HG02852 (cell line): Measurements from ENCODE around the gene DHRS1.
"Not testable (repeated sequence)": the region's sequence is repeated elsewhere in the genome, so short reads cannot be mapped to it uniquely, and the experiment has no call there.

Experiments used
- ATAC-seq: cut with Tn5 transposase; IDR thresholded peaks from one replicate; pipeline ENCODE4 v1.9.1; 2021; ENCODE audit warnings: mild to moderate bottlenecking, moderate library complexity; ENCODE audit not compliant: unreplicated experiment

The DHRS1 gene

DNA sequence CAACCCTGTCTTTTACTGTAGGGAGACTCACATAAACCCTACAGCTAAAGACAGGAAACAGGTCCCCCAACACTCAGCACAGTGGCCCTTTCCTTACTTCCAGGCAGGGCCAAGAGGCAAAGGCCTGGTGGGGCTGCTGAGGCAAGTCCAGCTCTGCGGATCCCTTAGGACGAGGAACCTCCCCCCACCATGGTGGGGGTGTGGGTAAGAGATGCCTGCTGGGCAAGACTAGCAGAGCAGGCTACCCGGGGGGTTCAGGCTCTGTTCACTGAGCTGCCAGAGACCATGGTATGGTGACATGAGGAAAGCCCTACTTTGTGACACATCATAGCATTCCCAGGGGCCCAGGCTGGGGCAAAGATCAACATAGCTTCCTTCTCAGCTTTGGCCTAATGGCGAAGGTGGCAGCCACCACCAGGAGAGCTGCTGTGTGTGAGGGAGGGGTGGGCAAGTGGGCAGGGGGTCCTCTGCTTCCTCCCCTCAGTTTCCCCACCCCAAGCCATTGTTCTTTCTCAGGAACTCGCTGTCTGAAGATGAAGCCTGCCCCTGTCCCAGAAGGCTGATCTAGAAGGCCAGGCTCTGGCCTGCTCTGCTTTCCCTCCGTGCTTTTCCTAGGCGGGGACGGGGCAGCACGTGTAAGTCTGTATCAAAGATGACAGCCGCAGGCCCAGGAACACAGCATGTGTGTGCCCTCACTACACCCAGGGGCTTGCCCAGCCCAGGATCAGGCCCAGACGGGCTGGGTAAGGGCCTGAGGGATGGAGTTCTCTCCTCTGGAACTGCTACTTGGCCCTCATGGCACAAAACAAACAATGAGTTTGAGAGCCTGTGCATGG, 47.1 kb downstream of the DHRS1 start:
- no peak for ATAC-seq

DNA sequence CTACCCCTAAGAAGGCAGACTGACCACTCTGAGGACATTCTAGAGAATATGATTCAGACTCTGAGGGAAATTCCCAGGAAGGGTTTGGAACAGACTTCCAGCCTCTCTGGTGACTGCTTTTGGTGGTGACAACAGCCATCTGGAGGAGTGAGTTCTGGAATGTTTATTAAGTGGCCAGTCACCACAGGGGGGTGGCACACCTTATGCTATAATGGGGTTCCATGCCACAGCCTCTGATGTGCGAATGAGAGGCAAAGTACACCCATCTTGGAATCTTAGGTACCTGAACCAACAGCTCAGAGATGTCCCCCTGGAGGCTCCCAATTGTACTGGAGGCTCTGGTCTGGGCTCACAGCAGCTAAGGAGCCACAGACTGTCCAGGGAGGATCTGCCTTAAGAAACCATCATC, 47.7 kb downstream of the DHRS1 start:
- no peak for ATAC-seq

DNA sequence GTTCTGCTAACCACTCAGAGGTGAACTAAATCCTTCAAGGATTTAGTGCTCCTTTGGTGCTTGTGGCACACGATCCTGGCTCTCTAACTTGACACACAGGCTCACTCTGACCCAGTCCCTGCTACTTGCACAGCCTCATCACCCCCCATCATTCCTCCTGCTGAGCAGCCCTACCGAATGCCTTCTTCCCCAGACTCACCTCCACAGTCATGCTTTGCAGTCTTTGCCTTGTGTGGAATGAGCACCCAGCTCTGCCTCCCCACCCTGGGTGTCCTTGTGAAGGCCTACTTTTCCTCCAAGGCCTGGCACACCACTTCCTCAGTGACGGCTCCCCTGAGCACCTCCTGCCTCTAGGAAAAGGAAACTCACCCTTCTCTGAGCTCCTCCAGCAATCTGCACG, 49.2 kb downstream of the DHRS1 start:
- no peak for ATAC-seq

DNA sequence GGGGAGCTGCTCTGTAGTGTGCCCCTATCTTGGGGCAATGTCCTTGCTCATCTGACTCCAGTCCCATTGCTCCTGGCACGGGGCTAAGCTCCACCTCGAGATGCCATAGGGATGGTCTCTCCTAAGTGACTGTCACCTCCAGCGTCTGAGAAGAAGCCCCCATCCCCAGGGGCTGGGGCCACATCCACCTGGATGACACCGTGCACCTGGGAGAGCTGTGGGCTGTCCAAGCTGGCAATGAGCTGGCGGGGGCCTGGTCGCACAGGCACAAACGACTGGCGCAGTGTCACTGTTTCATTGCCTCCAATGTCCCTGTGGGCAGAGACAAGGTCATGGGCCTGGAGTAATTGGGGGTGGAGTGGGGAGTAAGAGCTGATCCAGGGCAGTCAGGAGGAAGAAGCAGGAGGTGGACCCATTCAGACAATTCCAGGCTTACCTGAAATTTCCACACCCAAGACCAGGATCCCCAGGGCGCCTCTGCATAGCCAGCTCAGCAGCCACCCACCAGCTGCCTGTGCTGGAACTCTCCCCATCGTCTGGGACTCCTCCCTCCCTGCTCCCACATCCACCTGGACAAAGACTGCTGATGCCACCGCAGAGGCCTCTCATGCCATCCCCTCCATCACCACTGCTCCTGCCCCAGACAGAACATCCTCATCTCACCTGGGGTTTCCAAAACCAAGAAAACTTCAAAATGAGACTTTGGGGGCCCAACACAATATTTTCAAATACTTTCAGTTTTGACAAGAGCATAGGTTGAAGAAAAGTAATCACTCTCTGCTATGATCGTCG, 50.2 kb downstream of the DHRS1 start:
- no peak for ATAC-seq

DNA sequence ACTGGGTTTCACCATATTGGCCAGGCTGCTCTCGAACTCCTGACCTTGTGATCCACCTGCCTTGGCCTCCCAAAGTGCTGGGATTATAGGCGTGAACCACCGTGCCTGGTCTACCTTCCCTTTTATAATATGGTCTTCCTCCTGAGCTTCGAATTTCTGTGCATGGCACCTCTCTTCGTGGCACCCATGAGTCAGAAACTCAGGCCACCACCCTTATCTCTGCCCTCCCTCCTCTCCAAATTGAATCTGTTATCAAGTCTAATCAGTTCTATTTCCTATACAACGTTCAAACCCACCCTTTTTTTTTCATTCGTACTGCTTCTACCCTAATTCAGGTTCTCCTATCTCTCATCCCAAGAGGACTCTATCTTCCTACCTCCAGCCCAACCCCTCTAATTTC, 52.2 kb downstream of the DHRS1 start:
- no peak for ATAC-seq

DNA sequence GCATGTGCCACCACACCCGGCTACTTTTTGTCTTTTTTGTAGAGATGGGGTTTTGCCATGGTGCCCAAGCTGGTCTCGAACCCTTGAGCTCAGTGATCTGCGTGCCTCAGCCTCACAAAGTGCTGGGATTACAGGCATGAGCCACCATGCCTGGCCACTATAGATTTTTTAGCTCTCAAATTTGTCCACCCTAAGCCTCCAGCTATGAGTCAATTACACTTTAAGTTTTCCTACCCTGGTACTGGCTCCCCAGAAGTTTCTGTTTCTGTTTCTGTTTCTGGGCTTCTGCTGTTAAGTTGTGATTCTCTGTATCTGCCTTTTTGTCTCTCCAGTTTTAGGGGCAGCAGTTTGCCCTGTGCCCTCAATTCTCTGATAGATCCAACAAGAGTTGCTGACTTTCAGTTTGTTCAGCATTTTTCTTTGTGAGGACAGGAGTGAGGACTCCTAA, 52.8 kb downstream of the DHRS1 start:
- ATAC-seq: no peak

DNA sequence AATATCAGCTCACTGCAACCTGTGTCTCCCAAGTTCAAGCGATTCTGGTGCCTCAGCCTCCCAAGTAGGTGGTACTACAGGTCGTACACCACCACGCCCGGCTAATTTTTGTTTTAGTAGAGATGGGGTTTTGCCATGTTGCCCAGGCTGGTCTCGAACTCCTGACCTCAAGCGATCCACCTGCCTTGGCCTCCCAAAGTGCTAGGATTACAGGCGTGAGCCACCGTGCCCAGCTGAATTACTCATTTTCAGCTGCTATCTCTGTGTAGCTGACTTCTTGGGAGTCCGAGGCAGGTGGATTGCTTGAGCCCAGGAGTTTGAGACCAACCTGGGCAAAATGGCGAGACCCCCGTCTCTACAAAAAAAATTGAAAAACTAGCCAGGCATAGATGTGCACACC, 54.2 kb downstream of the DHRS1 start:
- not testable (repeated sequence) for ATAC-seq

DNA sequence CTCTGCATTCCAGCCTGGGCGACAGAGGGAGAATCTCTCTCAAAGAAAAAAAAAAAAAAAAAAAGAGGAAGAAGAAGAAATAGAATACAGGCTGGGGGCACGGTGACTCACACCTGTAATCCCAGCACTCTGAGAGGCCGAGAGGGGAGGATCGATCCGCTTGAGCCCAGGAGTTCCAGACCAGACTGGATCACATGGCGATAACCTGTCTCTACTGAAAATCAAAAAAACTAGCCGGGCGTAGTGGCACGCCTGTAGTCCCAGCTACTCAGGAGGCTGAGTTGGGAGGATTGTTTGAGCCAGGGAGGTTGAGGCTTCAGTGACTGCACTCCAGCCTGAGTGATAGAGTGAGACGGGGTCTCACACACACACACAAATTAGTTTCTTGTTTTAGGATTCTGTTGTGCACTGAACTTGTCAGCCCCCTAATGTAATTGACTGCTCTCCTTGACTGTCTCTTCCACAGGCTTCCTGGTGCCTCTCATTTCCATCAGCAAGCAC, 56.2 kb downstream of the DHRS1 start:
- ATAC-seq: no peak

DNA sequence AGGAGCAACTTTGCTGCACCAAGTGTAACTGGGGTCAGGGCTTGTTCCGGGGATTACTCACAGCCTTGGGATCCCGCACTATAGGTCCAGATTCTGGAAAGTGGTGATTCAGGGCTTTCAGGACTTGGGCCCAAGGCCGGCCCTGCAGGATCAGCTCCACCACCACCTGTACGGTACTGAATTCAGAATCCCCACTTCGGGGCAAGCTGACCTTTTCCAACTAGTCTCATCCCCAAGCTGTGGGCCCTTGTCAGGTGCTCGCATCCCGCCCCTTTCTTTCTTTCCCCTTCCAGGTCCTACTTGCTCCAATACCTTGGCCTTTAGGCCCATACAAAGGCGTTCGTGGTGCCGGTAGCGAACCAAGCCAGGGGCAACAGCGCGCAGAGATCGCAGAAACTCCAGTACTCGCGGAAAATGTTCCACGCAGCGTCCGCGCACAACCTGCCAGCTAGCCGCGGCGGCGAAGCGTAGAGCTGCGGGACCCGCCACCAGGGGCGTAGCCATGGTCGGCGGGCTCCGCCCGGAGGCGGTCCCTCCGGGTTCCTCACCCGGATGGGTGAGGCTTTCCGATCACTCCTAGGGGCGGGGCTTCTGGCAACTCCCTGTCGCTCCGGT, 57.6 kb downstream of the DHRS1 start:
- ATAC-seq: peak; percentile 84
